ENCODE data around the gene DHX57.

- TF ChIP-seq CTCF (conservative IDR thresholded peaks at IDR 0.05): no peak
- no peak for TF ChIP-seq ZFX (IDR thresholded peaks at IDR 0.05)
These were observed 84.0 kb downstream of the DHX57 start for GRCh38 chr2:38791744-38792143.
